Activated CD4-positive, CD25-positive, alpha-beta regulatory T cell treated with anti-CD3 and anti-CD28 coated beads, Interleukin-2, amount 50 U/mL, for 16 hours (primary cell): ENCODE data around the gene PLPP7.
"Not testable (repeated sequence)": the region's sequence is repeated elsewhere in the genome, so short reads cannot be mapped to it uniquely, and the experiment has no call there.

Experiments used
- DNase-seq: peaks from one replicate; pipeline ENCODE4 v3.0.0-alpha.2; 2020; ENCODE audit warnings: low read depth, low spot score

Gene PLPP7

DNA sequence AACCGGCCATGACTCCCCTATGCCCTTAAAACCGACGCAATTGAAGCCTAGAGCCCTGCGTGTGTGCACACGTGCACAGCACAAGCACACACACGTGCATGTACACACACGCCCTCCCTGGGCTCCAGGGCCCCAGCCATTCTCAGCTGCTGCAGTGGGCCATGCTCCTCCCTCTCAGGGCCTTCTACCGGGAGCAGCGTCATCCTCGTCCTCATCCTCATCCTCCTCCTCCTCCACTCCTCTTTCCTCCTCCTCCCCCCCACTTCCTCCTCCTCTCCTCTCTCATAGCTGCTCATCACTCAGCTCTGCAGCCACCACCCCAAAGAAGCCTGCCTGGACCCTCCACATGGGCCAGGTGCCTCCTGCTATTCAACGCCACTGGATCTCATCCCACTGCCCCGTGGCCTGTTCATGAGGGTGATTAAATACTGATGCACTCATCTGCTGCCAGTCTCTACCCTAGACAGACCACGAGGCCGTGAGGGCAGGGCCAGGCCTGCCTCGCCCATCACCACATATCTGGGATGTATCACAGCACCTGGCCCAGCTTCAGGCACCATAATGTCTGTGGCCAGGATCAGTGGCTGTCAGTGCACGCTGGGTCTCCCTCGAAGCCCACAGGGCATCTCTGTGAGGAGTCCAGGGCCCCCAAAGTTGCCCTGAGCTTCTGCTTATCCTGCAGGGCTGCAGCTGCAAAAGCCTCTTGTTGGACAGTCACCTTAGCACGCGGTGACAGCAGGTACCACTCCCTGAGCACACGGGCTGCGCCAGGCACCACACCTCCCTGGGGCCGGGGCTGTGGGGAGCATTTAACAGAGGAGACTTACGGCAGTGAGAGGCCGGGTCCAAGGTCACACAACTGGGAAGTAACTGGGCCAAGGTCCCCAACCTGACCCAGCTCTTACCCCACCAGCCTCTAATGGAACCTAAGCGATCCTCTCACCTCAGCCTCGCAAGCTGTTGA lies 23.0 kb upstream of the PLPP7 start:
- no peak for DNase-seq

DNA sequence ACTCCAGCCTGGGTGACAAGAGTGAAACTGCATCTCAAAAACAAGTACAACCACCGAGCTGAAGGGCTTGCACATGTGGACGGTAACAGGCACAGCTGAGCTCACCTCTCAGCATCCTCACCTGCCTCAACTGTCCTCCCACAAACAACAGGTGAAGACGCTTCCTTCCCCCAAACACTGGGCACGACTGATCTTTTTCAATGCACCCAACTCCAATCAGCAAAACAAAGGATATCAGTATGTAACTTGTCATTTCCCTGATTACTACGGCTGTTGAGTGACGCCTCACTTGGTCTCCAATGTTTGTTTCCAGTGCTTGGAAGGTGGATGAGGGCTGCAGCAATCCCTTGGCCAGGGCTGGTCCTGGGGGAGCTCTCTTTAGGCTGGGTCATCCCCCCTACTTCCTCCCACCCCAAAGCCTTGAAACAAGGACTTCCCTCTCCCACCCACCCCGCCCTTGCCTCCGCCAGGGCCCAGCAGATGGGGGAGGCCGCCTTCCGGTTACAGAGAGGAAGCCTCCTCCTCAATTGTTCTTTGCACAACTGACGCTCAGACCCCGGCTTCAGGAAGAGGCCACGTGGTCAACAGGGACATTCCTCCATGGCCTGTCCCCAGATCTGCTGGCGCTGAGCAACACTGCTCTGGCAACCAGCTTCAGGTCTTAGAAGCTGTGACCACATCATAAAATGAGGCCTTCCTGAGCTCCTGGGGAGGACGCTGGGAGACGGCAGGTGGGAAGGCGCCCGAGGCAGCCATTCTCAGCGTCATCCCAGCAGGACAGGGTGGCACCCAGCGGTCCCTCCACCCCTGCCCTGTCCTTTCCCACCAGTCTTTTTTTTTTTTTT lies 19.1 kb upstream of the PLPP7 start:
- no peak for DNase-seq

DNA sequence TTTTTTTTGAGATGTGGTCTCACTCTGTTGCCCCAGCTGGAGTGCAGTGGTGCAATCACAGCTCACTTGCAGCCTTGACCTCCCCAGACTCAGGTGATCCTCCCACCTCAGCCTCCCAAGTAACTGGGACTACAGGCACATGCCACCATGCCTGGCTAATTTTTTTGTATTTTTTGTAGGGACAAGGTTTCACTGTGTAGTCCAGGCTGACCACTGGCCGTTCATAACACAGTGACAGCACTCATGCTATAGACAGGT lies 18.6 kb upstream of the PLPP7 start:
- DNase-seq, result not testable (repeated sequence)

DNA sequence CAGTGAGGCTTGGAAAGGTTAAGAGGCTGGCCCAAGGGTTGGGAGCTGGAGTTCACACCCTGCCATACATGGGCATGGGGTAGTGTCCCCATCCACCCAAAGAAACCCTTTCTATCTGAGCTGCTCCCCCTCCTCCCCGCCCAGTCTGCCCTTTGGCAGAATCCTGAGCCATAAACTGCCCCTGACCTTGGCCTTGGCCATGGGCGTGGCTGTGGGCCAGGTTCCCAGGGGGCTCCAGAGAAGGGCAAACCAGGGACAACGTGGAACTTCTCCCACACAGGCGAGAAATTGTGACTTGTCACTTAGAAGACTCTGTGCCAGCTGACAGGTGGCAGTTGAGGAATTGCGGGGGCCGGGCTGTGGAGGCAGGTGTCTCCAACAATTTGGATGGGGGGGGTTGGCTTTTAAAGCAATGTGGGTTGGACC lies 18.0 kb upstream of the PLPP7 start:
- no peak for DNase-seq

DNA sequence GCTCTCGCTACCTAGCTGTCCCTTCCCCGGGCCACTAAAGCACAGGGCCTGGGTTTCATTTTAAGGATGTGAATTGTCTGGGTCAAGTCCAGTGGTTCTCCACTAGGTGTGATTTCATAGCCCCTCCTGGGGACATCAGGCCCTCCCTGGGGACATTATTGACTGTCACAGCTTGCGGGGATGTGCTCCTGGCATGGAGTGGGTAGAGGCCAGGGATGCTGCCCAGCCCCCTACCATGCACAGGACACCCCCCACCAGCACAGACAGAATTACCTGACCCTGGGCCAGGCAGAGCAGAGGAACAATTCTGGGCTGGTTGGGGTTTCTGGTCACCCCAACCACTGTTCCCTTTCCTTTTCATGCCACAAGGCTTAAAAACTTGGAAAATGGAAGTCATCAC lies 17.3 kb upstream of the PLPP7 start:
- DNase-seq, result no peak

DNA sequence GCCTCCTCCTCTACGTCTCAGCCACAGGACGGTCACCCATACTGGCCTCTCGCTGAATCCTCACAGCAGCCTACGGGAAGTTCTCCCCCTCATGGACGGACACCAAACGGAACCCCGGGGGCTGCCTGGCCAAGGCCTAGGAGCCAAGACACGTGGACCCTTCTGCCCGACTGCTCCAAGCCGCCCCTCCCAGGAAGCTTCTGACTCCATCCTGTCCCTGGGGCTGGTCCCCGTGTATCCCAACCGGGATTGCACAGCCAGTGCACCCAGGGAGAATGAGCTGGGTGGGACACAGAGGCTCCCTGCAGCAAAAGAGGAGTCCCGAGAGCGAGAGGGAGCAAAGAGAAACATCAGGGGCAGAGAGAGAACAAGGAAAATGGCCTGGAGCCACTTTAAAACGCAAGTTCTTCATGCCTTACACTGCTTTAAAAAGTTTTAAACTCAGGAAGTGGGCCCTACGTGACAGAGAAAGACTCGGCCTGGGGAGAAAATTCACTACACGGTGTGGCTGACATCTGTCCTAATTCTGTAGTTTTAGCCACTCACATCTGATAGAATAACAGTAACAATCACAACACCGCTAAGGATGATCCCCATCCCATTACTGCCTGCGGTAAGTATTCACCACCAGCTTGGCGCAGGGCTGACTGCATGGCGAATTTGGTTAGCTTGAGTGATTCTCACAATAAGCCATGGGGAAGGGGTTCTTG lies 16.2 kb upstream of the PLPP7 start:
- no peak for DNase-seq

DNA sequence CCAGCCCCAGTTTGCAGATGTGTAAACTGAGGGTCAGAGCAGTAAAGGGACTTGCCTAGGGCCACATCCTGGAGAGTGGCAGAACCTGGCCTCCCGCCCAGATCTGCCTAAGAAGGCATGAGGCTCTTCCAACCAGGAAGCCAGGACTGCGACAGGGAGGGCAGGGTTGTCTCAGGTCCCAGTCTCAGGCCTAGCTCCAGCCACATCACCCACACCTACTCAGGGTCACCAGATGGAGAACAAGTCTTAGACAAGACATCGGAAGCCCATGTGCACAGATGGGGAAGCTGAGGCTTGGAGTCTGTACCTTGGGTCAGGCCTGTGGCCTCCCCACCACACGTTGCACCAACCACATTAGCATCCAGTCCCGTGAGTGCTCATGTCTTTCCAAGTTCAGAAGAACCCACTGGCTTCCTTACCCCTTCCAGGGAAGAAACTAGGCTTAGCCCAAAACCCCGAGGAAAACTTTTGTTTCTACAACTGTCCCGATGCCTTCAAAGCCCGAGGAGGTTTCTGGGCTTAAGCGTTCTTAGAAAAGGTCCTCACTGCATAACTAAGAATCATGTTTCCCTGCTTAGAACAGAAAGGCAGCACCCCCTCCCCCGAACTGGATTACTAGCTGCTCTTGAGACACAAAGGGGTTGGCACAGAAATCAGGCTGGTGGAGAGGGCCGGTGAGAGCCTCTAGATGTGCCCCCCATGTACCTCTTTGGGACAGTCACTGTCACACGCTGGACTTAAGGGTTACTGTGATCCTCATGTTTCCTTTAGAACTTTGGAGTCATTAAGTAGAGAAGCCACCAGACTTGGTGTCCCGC lies 15.5 kb upstream of the PLPP7 start:
- no peak for DNase-seq

DNA sequence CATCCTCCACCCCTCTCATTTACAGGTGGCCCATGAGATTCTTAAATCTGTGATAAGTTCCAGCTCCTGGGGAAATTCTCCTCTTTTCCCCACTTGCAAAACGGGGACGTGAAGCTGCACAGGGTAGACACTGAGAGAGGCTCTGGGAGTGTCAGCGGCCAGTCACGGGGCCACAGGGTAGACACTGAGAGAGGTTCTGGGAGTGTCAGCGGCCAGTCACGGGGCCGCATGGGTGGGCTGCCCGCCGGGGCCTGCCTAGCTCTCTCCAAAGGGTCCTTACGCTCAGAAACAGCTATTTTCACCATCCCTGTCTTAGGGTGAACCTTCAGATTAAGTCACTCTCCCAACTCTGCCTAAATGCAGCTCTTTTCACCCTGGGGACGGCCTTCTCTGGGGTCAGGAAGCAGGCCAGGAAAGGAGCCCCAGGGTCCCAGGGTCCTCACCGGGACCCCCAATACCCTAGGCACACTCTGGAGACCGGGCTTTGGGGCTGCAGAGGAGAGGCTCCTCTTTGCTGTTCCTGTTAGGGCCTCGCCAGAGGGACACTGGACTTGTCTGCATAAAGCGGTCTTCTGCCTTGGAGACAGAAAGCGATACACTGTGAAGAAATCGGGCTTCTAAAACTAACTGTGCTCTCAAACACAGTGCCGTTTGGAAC lies 14.7 kb upstream of the PLPP7 start:
- no peak for DNase-seq

DNA sequence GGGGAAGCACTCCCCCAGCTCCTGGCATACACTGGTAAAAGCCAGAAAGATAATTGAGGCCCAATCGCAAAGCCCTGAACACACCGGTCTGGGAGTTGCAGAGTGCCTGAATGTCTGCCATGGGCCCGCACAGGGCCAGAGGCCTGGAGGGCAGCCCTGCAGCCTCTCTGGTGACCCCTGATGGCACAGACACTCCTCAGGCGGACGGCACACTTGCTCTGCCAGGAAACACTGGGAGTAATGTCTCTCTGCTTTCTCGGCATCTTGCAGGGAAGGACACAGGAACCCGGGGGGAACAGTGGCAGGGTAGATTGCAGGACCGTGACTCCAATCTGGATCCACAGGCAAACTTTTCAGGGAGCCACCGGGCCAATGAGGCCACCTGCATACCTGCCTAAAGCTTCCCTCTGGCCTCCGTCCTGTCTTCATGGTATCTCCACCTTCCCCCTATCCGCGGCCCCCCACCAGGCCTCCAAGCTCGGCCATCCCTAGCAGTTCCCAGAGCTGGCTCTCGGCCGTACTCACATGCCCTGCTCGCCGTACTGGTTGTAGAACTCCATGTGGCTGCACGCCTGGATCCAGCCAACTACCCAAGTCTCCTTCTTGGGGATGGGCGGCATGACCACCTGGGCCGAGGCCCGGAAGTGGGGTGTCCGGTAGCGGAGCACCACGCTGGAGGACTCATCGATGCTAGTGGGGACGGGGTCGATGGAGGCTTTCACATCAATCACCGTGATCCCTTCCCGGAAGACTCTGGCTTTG lies 14.0 kb upstream of the PLPP7 start:
- no peak for DNase-seq

DNA sequence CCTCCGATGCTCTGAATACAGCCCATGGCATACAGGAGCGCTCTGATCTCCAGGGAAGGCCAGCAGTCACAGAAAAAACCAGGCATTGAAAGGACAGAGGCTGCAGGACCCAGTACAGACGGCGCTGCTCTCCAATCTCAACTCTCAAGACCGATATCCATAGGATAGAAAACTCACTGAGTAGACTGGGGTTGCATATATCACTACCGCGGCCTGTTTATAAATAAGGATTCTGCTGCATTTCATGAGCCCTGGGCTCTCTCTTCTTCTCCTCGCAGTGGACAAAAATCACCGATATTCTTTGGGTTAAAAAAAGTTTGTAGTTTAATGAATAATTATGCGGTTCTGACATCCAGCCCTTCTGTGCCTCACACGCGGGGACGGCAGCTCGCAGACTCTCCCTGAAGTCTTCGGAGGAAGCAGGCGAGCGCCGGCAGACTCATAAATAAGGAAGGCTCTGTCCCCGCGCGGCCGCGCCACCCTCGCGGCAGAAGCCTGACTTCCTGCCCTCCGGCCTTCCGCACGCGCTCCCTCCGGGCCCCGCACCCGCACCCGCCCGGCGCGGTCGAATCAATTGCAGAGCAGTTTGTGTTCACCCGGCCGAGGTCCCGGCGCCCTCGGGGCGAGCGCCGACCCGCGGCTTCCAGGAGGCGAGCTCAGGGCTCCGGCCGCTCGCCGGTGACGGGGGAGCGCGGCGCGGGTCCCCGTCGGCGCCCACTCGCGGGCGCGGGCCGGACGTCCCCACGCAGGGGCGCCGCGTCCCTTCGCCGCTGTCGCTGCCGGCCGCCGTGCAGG lies 13.2 kb upstream of the PLPP7 start, which contains the start of gene FAM78A:
FAM78A (minus strand) TSS at position 417 of the 795 bp plus-strand sequence; CDS start at position 86, 331 bp downstream.
- no peak for DNase-seq

DNA sequence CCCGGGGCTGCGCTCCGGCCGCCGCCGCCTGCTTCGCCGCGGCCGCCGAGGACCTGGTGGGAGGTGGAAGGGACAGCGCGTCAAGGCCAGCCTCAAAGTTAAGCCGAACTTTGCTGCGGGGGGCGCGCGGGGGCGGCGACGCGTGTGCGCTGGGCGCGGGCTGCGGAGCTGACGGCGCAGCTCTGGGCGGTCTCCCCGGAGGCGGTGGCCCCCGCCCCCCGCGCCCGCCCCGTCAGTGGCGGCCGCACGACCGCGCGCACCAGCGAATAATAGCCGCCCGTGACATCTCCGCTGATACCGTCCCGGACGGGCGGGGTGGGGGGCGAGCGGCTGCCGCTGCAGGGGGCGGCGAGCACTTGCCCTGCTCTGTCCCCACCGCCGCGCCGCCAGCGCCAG lies 12.6 kb upstream of the PLPP7 start:
- DNase-seq, result no peak

DNA sequence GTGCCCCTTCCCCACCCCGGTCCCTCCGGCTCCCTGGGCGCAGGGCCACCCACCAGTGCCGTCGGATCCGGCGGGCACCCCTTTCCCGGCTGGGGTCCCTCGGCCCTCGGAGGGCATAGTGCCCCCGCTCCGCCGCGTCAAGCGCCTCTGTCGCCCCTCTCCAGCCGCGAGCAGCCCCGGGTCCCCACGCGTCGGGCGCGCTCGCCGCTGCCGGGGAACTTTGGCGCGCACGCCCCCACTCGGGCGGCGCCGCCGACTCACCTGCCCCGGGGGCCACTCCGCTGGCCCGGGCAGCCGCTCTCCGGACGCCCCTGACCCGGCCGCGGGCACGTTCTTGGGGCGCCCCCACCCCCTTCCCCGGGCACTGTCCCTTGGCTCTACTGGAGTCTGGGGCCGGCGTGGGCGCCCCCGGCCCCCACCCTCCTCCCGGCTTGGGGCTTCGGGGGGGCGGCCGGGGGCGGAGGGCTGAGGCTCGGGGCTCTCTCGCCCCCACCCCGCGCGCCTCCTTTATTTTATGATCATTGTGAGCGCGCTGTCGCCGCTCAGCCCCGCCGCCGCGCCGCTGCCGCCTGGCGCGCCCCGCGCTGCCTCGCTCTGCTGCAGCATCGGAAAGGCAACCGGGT lies 12.1 kb upstream of the PLPP7 start:
- DNase-seq, result no peak

DNA sequence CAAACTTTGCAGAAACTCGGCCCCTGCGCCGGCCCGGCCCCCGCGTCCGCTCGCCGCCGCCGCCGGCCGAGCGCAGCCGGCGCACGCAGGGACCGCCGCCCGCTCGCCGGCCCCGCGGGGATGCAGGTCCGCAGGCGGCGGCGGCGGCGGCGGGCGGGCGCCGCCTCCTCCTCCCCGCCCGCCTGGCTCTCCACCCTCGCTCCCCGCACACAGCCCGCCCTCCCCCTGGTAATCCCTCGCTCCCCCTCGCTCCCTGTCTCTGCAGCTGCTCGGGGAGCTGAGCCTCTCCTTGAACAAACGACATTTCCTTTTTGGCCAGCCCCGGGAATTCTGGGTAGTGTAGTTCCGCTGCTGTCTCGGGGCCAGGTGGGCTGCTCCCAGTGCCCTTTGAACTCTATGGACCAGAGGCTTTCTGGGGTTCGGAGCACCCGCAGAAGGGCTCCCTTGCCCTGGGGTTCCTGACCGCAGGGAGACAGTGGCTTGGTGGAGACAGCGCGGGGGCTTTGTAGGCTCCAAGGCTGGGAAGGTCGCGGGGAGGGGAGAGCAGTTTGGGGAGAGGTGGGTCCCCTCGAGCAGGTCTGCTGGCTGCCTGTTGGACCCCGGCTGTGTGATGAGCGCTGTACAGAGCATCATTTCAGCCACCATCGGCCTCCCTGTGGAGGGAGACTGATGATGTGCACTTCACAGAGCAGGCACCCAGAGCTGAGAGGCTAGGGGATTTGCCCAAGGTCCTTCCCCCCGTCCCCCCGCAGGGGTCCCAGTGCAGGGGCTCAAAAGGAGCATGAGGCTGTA lies 11.4 kb upstream of the PLPP7 start:
- DNase-seq, result peak; percentile 44

DNA sequence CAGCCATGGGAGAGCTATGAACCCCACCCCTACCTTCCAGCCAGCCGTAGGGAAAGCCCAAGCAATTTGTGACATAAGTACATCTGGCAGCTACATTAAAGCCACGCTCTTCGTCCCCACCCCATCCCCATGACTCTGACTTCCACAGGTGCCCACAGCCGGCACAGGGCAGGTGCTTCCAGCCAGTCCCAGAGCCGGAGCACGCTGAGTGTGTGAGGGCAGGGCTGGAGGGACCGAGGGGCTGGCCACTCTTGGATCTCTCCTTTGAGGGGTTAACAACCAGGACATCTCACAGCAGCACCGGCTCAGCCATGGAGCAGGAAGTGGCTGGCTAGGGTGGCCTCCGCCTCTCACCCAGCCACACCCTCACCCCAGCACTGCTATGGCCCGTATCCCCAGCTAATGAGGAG lies 10.8 kb upstream of the PLPP7 start:
- DNase-seq, result no peak

DNA sequence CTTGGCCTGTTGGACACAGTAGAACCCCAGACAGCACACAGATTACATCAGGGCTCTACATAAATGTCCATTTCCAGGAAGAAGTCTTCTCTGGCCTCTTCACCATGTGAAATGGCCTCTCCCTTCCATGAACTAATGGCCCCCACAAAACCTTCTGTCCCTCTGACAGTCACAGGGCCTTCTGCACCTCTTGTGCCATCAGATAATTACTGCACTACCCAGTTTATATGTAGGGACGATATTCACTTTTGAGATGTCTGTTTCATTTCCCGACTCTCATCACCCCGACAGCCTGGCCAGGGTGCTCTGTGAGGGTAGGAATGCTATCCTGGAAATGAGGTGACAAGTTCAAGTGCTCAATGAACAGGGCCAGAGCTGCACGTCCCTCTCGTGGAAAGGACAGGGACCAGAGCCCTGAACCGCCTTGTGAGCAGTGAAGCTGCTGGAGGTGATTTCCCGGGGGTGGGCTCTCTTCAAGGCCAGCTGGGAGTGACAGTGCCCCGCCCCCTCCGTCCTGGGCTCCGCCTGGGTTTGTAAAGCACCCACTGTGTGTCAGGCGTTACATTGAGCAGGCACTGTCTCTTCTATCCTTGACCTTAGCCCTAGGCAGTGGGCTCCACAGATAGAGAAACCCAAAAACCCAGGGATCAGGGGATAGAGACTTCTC lies 10.2 kb upstream of the PLPP7 start:
- no peak for DNase-seq

DNA sequence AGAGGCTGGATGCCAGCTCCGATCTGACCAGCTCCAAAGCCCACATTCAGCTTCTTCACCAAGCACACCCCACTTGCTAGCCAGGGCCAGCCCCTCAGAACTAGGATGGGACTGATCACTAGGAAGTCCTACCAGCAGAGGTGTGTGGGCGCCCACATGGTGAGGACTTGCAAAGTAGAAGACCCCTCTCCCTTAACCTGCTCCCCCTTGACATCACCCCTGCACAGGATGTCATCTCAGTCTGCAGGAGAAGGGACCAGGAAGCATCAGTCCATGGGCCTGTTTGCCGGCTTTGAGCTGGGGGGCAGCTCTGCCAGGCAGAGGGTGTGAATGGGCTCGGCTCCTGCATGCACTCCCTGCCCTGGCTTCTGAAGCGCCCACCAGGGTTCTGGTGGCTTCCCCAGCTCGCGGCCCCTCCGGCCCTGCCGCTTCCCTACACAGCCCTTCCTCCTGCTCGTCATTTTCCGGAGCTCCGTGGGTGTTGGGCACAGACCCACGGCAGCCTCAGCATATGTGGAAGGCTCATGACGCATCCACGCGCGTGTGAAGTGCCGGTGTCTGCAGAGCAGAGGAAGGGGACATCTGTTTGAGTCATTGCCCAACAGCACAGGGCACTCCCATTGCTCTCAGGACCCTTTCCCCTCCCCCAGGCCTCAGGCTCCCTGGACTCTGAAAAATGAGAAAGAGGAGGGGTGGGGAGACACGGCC lies 9.5 kb upstream of the PLPP7 start:
- DNase-seq, result no peak

DNA sequence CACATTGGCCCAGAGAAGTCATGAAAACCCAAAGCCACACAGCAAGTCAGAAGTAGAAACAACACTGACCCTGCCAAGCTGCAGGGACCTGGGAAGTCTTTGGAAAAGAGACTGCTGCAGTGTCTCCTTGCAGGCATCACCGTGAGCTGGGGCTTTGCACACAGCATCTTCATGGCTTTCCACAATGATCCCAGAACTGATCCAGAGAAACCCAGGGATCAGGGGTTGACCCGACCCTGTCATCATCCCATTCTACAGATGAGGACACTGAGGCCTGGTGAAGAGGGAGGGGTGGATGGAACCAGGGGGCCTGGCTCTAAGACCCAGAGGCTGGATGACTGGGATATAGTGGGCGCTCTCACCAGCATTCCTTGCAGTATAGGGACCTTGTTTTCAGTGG lies 8.9 kb upstream of the PLPP7 start:
- DNase-seq, result no peak
